HepG2 (cell line): ENCODE measurements around the gene CACNG5. TPM values are rescaled to one million over a fixed set of nuclear protein-coding genes. Genes with fewer than 3 reads are reported as not detected.

Experiments
- ATAC-seq: fragments of 200-7000 bp; cut with Tn5 transposase; 3 replicates; pipeline ENCODE4 v1.9.1; 2020; ENCODE audit warnings: mild to moderate bottlenecking, moderate library complexity
- BruUV-seq: library from RNA; stranded (reverse); fragments of 400-500 nt; replicated peaks from 2 replicates; lab custom pipeline; 2021; lab: Mats Ljungman, UMichigan
- CTCF ChIA-PET: fragments of 300-600 bp; formaldehyde crosslinking; extraction: SDS; loops from one replicate; lab custom pipeline; 2021; ENCODE audit warnings: low total read pairs, inconsistent platforms, low intra/inter-chr PET ratio; lab: Yijun Ruan, JAX
- POLR2A ChIA-PET: fragments of 350-600 bp; sonication (Branson Sonifier 250); formaldehyde crosslinking; loops from one replicate; lab custom pipeline; 2020; ENCODE audit warnings: antibody characterized with exemption, inconsistent platforms; lab: Yijun Ruan, JAX
- DNase-seq: peaks from one replicate; pipeline ENCODE4 v3.0.0-alpha.2; 2015; ENCODE audit warnings: low spot score
- FAIRE-seq: peaks from 3 replicates; lab custom pipeline; 2011; peaks lifted over from hg19 to GRCh38; lab: Jason Lieb, UNC
- H2AFZ ChIP-seq: one replicate; pipeline ENCODE4 v1.6.1; 2011; ENCODE audit warnings: low read length, inconsistent platforms
- H3K27ac ChIP-seq: fragments of 300-600 bp; 3 replicates; pipeline ENCODE4 v1.8.0; 2011; ENCODE audit warnings: mixed run types, mild to moderate bottlenecking, mixed read lengths, low read length, inconsistent platforms; ENCODE audit not compliant: insufficient read depth; ENCODE audit errors: extremely low read length
- H3K27me3 ChIP-seq, 2 experiments: fragments of 200-600 bp in 1 of 2; 2 replicates in 1 of 2; 3 replicates in 1 of 2; pipeline versions ENCODE4 v1.6.0 to v1.8.0; 2011; ENCODE audit warnings: low read length in 2 of 2, mild to moderate bottlenecking in 2 of 2, moderate library complexity in 2 of 2, inconsistent platforms in 1 of 2; ENCODE audit not compliant: insufficient read depth in 2 of 2, control insufficient read depth in 1 of 2
- H3K36me3 ChIP-seq, 2 experiments: fragments of 200-600 bp in 1 of 2; replicated peaks in 1 of 2; 2 replicates in 1 of 2; 3 replicates in 1 of 2; pipeline versions ENCODE4 v1.5.1 to v1.8.0; 2011; ENCODE audit warnings: low read length in 2 of 2, inconsistent platforms in 1 of 2; ENCODE audit not compliant: insufficient read depth in 2 of 2, control insufficient read depth in 1 of 2
- H3K4me1 ChIP-seq: 2 replicates; pipeline ENCODE4 v1.5.1; 2012; ENCODE audit warnings: low read length, inconsistent platforms; ENCODE audit not compliant: insufficient read depth
- H3K4me2 ChIP-seq: 2 replicates; pipeline ENCODE4 v1.6.0; 2011; ENCODE audit warnings: low read depth, low read length, inconsistent platforms
- H3K4me3 ChIP-seq, 3 experiments: fragments of 200-600 bp in 1 of 3; sonication (generic), shearing (Covaris generic) in 1 of 3; replicated peaks in 1 of 3; 2 replicates each; pipeline ENCODE4 v1.5.1; 2011 to 2016; ENCODE audit warnings: low read length in 3 of 3, inconsistent platforms in 2 of 3, low read depth in 2 of 3, mild to moderate bottlenecking in 2 of 3, control low read depth in 1 of 3, mixed read lengths in 1 of 3; ENCODE audit not compliant: insufficient read depth in 1 of 3
- H3K79me2 ChIP-seq: one replicate; pipeline ENCODE4 v1.6.1; 2011; ENCODE audit warnings: low read length, inconsistent platforms; ENCODE audit not compliant: insufficient read depth
- H3K9ac ChIP-seq: 2 replicates; pipeline ENCODE4 v1.6.0; 2011; ENCODE audit warnings: mild to moderate bottlenecking, low read depth, low read length, inconsistent platforms; ENCODE audit not compliant: insufficient read depth
- H3K9me3 ChIP-seq: 2 replicates; pipeline ENCODE4 v1.5.1; 2012; ENCODE audit warnings: mild to moderate bottlenecking, low read length
- H4K20me1 ChIP-seq: 2 replicates; pipeline ENCODE4 v1.6.0; 2011; ENCODE audit warnings: inconsistent platforms, mild to moderate bottlenecking, low read length, moderate library complexity; ENCODE audit not compliant: insufficient read depth
- ATF1 ChIP-seq: IDR thresholded peaks from 2 replicates; pipeline ENCODE4 v1.6.1; 2016; ENCODE audit warnings: mild to moderate bottlenecking, control low read depth
- IRX3 ChIP-seq: sonication (generic); formaldehyde crosslinking; IDR thresholded peaks from 2 replicates; pipeline ENCODE4 v1.8.1; 2023; ENCODE audit warnings: mild to moderate bottlenecking, low read depth, missing genetic modification reagents, borderline replicate concordance
- MAFF ChIP-seq: IDR thresholded peaks from 2 replicates; pipeline ENCODE4 v1.6.1; 2011; ENCODE audit warnings: low read depth, low read length, improper control_type of control experiment
- MAFK ChIP-seq, 2 experiments: IDR thresholded peaks in 1 of 2; conservative IDR thresholded peaks in 1 of 2; 2 replicates each; pipeline ENCODE4 v1.6.1; 2011; ENCODE audit warnings: improper control_type of control experiment in 2 of 2, low read length in 2 of 2
- ZNF713 ChIP-seq: sonication (generic); formaldehyde crosslinking; IDR thresholded peaks from 2 replicates; pipeline ENCODE4 v1.4.0; 2020; ENCODE audit warnings: mild to moderate bottlenecking, missing genetic modification reagents
- WGBS: methylation state at CpG from one replicate; pipeline ENCODE4 v1.1.6; 2017; ENCODE audit warnings: low lambda C conversion rate; 5-methylcytosine and 5-hydroxymethylcytosine counted together
- in situ Hi-C: cut with HindIII; loops from 2 replicates; pipeline ENCODE4 v1.10.0; 2017; ENCODE audit warnings: low pct_unique_long_range_greater_than_20kb; ENCODE audit not compliant: extremely low pct_ligation_motif_present
- intact Hi-C: fragments of 100-400 bp; cut with micrococcal nuclease; formaldehyde crosslinking; loops from one replicate; pipeline ENCODE4 v1.10.0; 2022; ENCODE audit not compliant: unreplicated experiment
- polyA plus RNA-seq, 8 experiments: library from polyadenylated mRNA; depleted of rRNA in 3 of 8; stranded (reverse) in 7 of 8; unstranded in 1 of 8; fragments of >200 nt; fragmentation: Illumina TruSeq in 4 of 8; extraction: Trizol in 4 of 8; gene quantifications; 2 replicates each; pipeline versions ENCODE4 v1.2.1 to v1.2.3, GENCODE V29; 2011 to 2016; ENCODE audit warnings: low read depth in 4 of 8, missing spikeins in 1 of 8, mixed read lengths in 1 of 8; ENCODE audit not compliant: insufficient read depth in 1 of 8
- total RNA-seq, 5 experiments: library from RNA; depleted of rRNA; stranded (reverse); fragments of >200 nt; fragmentation: Illumina TruSeq; extraction: Trizol; gene quantifications; 2 replicates each; pipeline ENCODE4 v1.2.3, GENCODE V29; 2016; ENCODE audit warnings: low read depth in 1 of 5
- TF ChIP-seq, protein P1 (sequence below): sonication (generic); formaldehyde crosslinking; IDR thresholded peaks from 2 replicates; pipeline ENCODE4 v1.9.0; 2021; ENCODE audit warnings: missing genetic modification reagents, borderline replicate concordance

CACNG5 gene
- total and polyA plus RNA-seq, 2 of the 13 experiments (the other 11 are each of a cell fraction or from before 2014, with no cell fraction given): not detected

DNA sequence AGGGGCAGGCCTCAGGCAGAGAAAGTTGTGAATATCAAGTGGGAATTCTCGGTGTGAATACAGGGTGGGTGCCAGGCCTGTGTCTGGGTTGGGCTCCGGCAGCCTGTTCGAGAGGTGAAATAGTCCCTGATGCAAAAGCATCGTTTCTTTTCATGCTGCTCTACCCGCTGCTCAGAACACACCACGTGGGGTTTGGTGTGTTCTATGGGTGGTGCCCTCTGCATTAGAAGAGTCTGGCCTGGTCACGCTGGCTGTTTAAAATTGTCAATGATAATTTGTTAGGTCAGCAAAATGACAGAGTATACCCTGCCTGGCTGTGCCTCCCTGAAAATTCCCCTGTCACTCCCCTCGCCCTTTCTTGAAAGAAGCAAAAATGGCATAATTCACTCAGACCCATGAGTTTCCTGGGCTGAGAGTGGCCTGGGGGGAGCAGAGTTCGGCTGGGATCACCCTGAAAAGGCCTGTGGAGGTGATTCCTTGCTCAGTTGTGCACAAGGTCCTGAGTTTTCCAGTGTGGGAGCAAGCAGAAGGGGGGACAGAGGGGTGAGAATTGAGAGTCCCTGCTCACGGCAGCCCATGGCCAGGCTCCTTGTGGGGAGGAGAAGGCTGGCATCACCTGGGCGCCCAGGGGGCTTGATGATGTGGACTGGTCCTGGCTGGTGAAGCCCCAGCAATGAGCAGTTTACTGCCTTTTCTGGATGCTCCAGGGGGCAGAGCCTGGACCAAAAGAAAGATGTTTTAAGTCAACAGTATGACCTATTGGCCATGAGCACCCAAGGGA, 3.2 kb downstream of the CACNG5 start:
- H3K9me3 ChIP-seq: no peaks in the 10 kb centered on the region
- DNase-seq (no peak), ATAC-seq (no peak), FAIRE-seq (no peak)
- no peak overlapping the region for H3K4me2 ChIP-seq
- intact Hi-C loops (no loop called here), in situ Hi-C loops (no loop called here)
- 15% methylated on average over 10 of the region's 11 CpGs for WGBS
- H3K36me3 ChIP-seq: no peaks in the 10 kb centered on the region
- H4K20me1 ChIP-seq: no peaks in the 10 kb centered on the region
- H3K27ac ChIP-seq: no peak overlapping the region
- no peak overlapping the region for H3K4me3 ChIP-seq
- ChIA-PET POLR2A (no interaction called here), CTCF (no interaction called here)
- no peak overlapping the region for H2AFZ ChIP-seq
- H3K27me3 ChIP-seq: peaks cover 8 to 71% of the 10 kb centered on the region in 2 experiments
- no peaks in the 10 kb centered on the region for H3K79me2 ChIP-seq
- no peaks in the 10 kb centered on the region for H3K4me1 ChIP-seq
- BruUV-seq: no TSS peak
- no peak overlapping the region for H3K9ac ChIP-seq
- TF ChIP-seq MAFF (peak; percentile 92), MAFK (conservative IDR thresholded peaks at IDR 0.05 in 1 of 2, IDR thresholded peaks at IDR 0.05 in 1 of 2; ENCODE audit: low read length in 2 of 2) (peak; percentile 95), ATF1 (CRISPR knock-in tag) (no peak), IRX3 (CRISPR knock-in tag) (no peak)

DNA sequence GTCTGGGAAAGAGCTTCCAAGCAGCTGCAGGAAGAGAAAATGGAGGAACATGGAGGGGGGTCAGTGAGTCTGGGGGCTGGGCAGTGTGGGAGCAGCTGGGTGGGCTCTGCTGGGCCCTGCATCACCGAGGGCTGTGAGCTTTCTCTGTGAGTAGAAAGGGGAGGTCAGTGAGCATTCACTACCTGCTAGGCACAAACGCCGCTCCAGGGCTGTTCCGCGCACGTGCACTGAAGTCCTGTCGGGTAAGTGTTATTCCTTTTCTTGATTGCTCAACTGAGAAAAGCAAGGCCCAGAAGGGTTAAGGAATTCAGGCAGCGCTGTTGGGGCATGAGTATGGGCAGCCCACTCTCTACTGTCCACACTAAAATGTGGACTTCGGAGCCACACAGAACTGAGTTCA, 4.7 kb downstream of the CACNG5 start:
- Histone ChIP-seq H4K20me1 (no peaks in the 10 kb centered on the region), H3K9me3 (no peaks in the 10 kb centered on the region), H3K4me2 (no peak overlapping the region), H3K27ac (no peak overlapping the region), H3K4me3 (no peak overlapping the region), H2AFZ (no peak overlapping the region), H3K36me3 (no peaks in the 10 kb centered on the region), H3K9ac (no peak overlapping the region), H3K4me1 (no peaks in the 10 kb centered on the region)
- POLR2A ChIA-PET: no interaction called here
- BruUV-seq: no TSS peak
- no peak for DNase-seq
- no peak for ATAC-seq
- intact Hi-C loops: no loop called here
- in situ Hi-C loops: no loop called here
- no peak for TF ChIP-seq ZNF713 (CRISPR knock-in tag)
- TF ChIP-seq, protein P1, sequence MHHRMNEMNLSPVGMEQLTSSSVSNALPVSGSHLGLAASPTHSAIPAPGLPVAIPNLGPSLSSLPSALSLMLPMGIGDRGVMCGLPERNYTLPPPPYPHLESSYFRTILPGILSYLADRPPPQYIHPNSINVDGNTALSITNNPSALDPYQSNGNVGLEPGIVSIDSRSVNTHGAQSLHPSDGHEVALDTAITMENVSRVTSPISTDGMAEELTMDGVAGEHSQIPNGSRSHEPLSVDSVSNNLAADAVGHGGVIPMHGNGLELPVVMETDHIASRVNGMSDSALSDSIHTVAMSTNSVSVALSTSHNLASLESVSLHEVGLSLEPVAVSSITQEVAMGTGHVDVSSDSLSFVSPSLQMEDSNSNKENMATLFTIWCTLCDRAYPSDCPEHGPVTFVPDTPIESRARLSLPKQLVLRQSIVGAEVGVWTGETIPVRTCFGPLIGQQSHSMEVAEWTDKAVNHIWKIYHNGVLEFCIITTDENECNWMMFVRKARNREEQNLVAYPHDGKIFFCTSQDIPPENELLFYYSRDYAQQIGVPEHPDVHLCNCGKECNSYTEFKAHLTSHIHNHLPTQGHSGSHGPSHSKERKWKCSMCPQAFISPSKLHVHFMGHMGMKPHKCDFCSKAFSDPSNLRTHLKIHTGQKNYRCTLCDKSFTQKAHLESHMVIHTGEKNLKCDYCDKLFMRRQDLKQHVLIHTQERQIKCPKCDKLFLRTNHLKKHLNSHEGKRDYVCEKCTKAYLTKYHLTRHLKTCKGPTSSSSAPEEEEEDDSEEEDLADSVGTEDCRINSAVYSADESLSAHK: no peak
- TF ChIP-seq, all 625 proteins: peak for 0
- WGBS: 54% methylated on average over 9 of the region's 9 CpGs
- H3K27me3 ChIP-seq: peaks cover 6 to 56% of the 10 kb centered on the region in 2 experiments
- CTCF ChIA-PET: no interaction called here
- H3K79me2 ChIP-seq: no peaks in the 10 kb centered on the region
- FAIRE-seq: no peak
